Measurements from ENCODE around the gene ANO6. TPM values are rescaled to one million over a fixed set of nuclear protein-coding genes. Genes with fewer than 3 reads are reported as not detected.
A peak's percentile ranks its signal among the peaks of the same experiment; 100 is the strongest.
"Not testable (repeated sequence)": the region's sequence is repeated elsewhere in the genome, so short reads cannot be mapped to it uniquely, and the experiment has no call there.

ANO6 gene
- total RNA-seq, 3 donors from 2014 or later: 71.8 to 141 (median 76.5) TPM

- TF ChIP-seq POLR2AphosphoS5 (IDR thresholded peaks at IDR 0.05) (peak; percentile 15 to 69 (median 34)), POLR2A (IDR thresholded peaks at IDR 0.05) (no peak), CTCF (IDR thresholded peaks at IDR 0.05) (no peak)
- H3K4me1 ChIP-seq: peaks cover 7 to 23% of the 10 kb centered on the region in 2 donors
- no peaks in the 10 kb centered on the region for H3K36me3 ChIP-seq
- H3K27ac ChIP-seq: peak overlapping the region; percentile 90 to 92
- intact Hi-C loops (cut with DNase I; ENCODE audit: low total_unique reads): no loop called here
- no peaks in the 10 kb centered on the region for H3K9me3 ChIP-seq
- no peaks in the 10 kb centered on the region for H3K27me3 ChIP-seq
- DNase-seq (ENCODE audit: low spot score in 2 of 2): peak; percentile 70 to 77
- H3K4me3 ChIP-seq: peak overlapping the region in 1 of 3 donors; percentile 1
Observed at GRCh38 chr12:45235087-45236025, 19.5 kb downstream of the ANO6 start.

- Histone ChIP-seq H3K4me1 (peaks cover 7 to 23% of the 10 kb centered on the region in 2 donors), H3K27ac (peak overlapping the region; percentile 90 to 92)
- intact Hi-C loops (cut with DNase I; ENCODE audit: low total_unique reads): not testable (repeated sequence)
Observed at GRCh38 chr12:45236383-45236782, 20.5 kb downstream of the ANO6 start.

GRCh38 chr12:45242180-45242579, 26.3 kb downstream of the ANO6 start:
- no peaks in the 10 kb centered on the region for H3K36me3 ChIP-seq
- no peaks in the 10 kb centered on the region for H3K9me3 ChIP-seq
- no peak overlapping the region for H3K27ac ChIP-seq
- H3K4me3 ChIP-seq: no peak overlapping the region
- no peaks in the 10 kb centered on the region for H3K4me1 ChIP-seq
- intact Hi-C loops (cut with DNase I; ENCODE audit: low total_unique reads): no loop called here
- no peaks in the 10 kb centered on the region for H3K27me3 ChIP-seq
- TF ChIP-seq POLR2AphosphoS5 (IDR thresholded peaks at IDR 0.05) (no peak), CTCF (IDR thresholded peaks at IDR 0.05) (no peak), POLR2A (IDR thresholded peaks at IDR 0.05) (no peak)
- no peak for DNase-seq (ENCODE audit: low spot score in 2 of 2)

More at GRCh38 chr12:45236383-45236782, 20.5 kb downstream of the ANO6 start:
- H3K4me3 ChIP-seq; H3K27me3 ChIP-seq; DNase-seq (ENCODE audit: low spot score in 2 of 2); H3K9me3 ChIP-seq; H3K36me3 ChIP-seq: not testable (repeated sequence)

- Histone ChIP-seq H3K27ac (no peak overlapping the region), H3K4me1 (no peaks in the 10 kb centered on the region), H3K27me3 (no peaks in the 10 kb centered on the region), H3K36me3 (no peaks in the 10 kb centered on the region), H3K4me3 (peak overlapping the region in 1 of 3 donors; percentile 12), H3K9me3 (no peaks in the 10 kb centered on the region)
- DNase-seq (ENCODE audit: low spot score in 2 of 2): no peak
- TF ChIP-seq CTCF (IDR thresholded peaks at IDR 0.05) (no peak), POLR2AphosphoS5 (IDR thresholded peaks at IDR 0.05) (no peak), POLR2A (IDR thresholded peaks at IDR 0.05) (no peak)
- intact Hi-C loops (cut with DNase I; ENCODE audit: low total_unique reads): no loop called here
Observed at GRCh38 chr12:45243963-45244362, 28.1 kb downstream of the ANO6 start.

- H3K36me3 ChIP-seq: no peaks in the 10 kb centered on the region
- H3K27me3 ChIP-seq: no peaks in the 10 kb centered on the region
- H3K9me3 ChIP-seq: no peaks in the 10 kb centered on the region
- peak overlapping the region in 1 of 3 donors; percentile 12 for H3K4me3 ChIP-seq
- TF ChIP-seq POLR2A (IDR thresholded peaks at IDR 0.05) (no peak), POLR2AphosphoS5 (IDR thresholded peaks at IDR 0.05) (no peak), CTCF (IDR thresholded peaks at IDR 0.05) (no peak)
- H3K27ac ChIP-seq: no peak overlapping the region
- DNase-seq (ENCODE audit: low spot score in 2 of 2): no peak
- intact Hi-C loops (cut with DNase I; ENCODE audit: low total_unique reads): no loop called here
- H3K4me1 ChIP-seq: no peaks in the 10 kb centered on the region
Observed at GRCh38 chr12:45244561-45245343, 28.9 kb downstream of the ANO6 start.

Data from breast epithelium (tissue), 4 donors.